Measurements from ENCODE around the gene TBCK.

The TBCK gene

GRCh38 chr4:106355193-106355592 is 39.2 kb upstream of the TBCK start:
- Histone ChIP-seq H3K27ac (peak overlapping the region; percentile 5 to 52), H3K9me3 (no peaks in the 10 kb centered on the region), H3K36me3 (peaks cover 0 to 8% (median 0%) of the 10 kb centered on the region in 3 donors), H3K4me1 (peaks cover 0 to 14% (median 0%) of the 10 kb centered on the region in 4 donors), H3K4me3 (peak overlapping the region; percentile 30 to 38), H3K27me3 (no peaks in the 10 kb centered on the region)
- intact Hi-C loops (cut with DNase I; ENCODE audit: low total_unique reads): no loop called here
- peak in 1 of 2 donors; percentile 20 for DNase-seq
- TF ChIP-seq CTCF (IDR thresholded peaks at IDR 0.05): no peak

- intact Hi-C loops (cut with DNase I; ENCODE audit: low total_unique reads): no loop called here
- Histone ChIP-seq H3K27ac (no peak overlapping the region), H3K4me3 (no peak overlapping the region), H3K4me1 (peaks cover 0 to 14% (median 0%) of the 10 kb centered on the region in 4 donors), H3K9me3 (no peaks in the 10 kb centered on the region), H3K27me3 (no peaks in the 10 kb centered on the region), H3K36me3 (peaks cover 8 to 13% (median 8%) of the 10 kb centered on the region in 3 donors)
- no peak for TF ChIP-seq CTCF (IDR thresholded peaks at IDR 0.05)
- DNase-seq: no peak
Measured at GRCh38 chr4:106353786-106354185, 37.8 kb upstream of the TBCK start.

DNA sequence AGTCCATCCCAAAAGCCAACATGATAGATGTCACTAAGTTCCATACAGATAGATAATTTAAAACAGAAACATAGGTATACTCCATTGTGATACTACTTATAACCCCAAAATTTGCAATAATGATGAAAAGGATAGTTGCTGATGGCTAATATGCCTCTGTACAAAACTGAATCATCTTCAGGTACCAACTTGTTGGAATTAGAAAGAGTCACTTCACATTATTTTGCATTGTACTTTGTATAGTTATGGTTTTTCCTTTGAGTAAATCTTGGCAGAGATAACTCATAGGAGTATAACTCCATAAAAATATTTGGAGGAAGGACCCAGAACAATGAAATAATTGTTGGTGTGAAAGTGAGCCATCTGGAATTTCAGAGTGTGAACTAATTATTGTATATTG is 35.0 kb upstream of the TBCK start:
- TF ChIP-seq CTCF (IDR thresholded peaks at IDR 0.05): no peak
- Histone ChIP-seq H3K9me3 (no peaks in the 10 kb centered on the region), H3K4me1 (peaks cover 0 to 14% (median 0%) of the 10 kb centered on the region in 4 donors), H3K27me3 (no peaks in the 10 kb centered on the region), H3K4me3 (no peak overlapping the region), H3K36me3 (peaks cover 13 to 35% (median 26%) of the 10 kb centered on the region in 3 donors), H3K27ac (no peak overlapping the region)
- intact Hi-C loops (cut with DNase I; ENCODE audit: low total_unique reads): no loop called here
- DNase-seq: no peak

GRCh38 chr4:106347167-106347566 is 31.2 kb upstream of the TBCK start:
- no peak overlapping the region for H3K4me3 ChIP-seq
- H3K4me1 ChIP-seq: no peaks in the 10 kb centered on the region
- H3K27me3 ChIP-seq: no peaks in the 10 kb centered on the region
- DNase-seq: no peak
- H3K9me3 ChIP-seq: no peaks in the 10 kb centered on the region
- intact Hi-C loops (cut with DNase I; ENCODE audit: low total_unique reads): no loop called here
- TF ChIP-seq CTCF (IDR thresholded peaks at IDR 0.05): no peak
- peaks cover 13 to 40% (median 26%) of the 10 kb centered on the region in 3 donors for H3K36me3 ChIP-seq
- H3K27ac ChIP-seq: no peak overlapping the region

DNA sequence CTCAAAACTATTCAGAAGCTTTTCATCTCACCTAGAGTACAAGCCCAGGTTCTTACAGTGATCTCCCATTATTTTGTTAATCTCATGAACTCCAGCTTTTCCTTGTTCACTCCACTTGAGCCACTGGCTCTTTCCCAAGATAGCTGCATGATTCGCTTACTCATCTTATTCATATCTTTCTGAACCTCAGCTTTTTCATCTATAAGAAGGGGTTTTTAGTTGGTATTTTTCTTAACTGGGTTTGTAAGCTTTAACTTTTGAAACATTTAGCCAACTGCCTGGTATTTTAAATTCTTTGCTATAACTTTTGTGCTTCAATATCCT is 28.6 kb upstream of the TBCK start:
- H3K36me3 ChIP-seq: peaks cover 14 to 37% (median 30%) of the 10 kb centered on the region in 3 donors
- H3K27ac ChIP-seq: no peak overlapping the region
- no peak for TF ChIP-seq CTCF (IDR thresholded peaks at IDR 0.05)
- H3K4me1 ChIP-seq: no peaks in the 10 kb centered on the region
- H3K4me3 ChIP-seq: no peak overlapping the region
- intact Hi-C loops (cut with DNase I; ENCODE audit: low total_unique reads): no loop called here
- no peak for DNase-seq
- peaks cover 0 to 3% (median 0%) of the 10 kb centered on the region in 3 donors for H3K9me3 ChIP-seq
- H3K27me3 ChIP-seq: no peaks in the 10 kb centered on the region
